Raji (cell line): ENCODE data around the gene NDUFS4.

Experiments
- POLR2A ChIP-seq: IDR thresholded peaks from 2 replicates; pipeline ENCODE4 v1.6.1; 2011; ENCODE audit warnings: low read depth, low read length, control low read depth; ENCODE audit not compliant: insufficient read depth

The NDUFS4 gene

GRCh38 chr5:53694520-53695022 is 134.1 kb downstream of the NDUFS4 start:
- no peak for TF ChIP-seq POLR2A

GRCh38 chr5:53712327-53712726 is 151.9 kb downstream of the NDUFS4 start:
- no peak for TF ChIP-seq POLR2A

- no peak for TF ChIP-seq POLR2A
Measured at GRCh38 chr5:53713978-53714666, 153.7 kb downstream of the NDUFS4 start.

- no peak for TF ChIP-seq POLR2A
Measured at GRCh38 chr5:53714667-53715010, 154.2 kb downstream of the NDUFS4 start.

GRCh38 chr5:53726121-53726520 is 165.7 kb downstream of the NDUFS4 start:
- TF ChIP-seq POLR2A, result no peak

- TF ChIP-seq POLR2A, result no peak
Measured at GRCh38 chr5:53730943-53731342, 170.5 kb downstream of the NDUFS4 start.
